GM13977 (cell line): ENCODE results near the gene TPR.

ENCODE experiments used
- DNase-seq: peaks from one replicate; pipeline ENCODE4 v3.0.0; 2012; ENCODE audit warnings: low spot score
- CTCF ChIP-seq: IDR thresholded peaks from 2 replicates; pipeline ENCODE4 v1.5.1; 2012; ENCODE audit warnings: mild to moderate bottlenecking, control low read depth; ENCODE audit not compliant: insufficient read depth; ENCODE audit errors: extremely low read depth, missing control alignments
- in situ Hi-C: fragments of 300-500 bp; cut with MboI; formaldehyde crosslinking; loops from one replicate; pipeline ENCODE4 v1.12.0; 2022; ENCODE audit warnings: low sequenced_read_pairs, low pct_unique_long_range_greater_than_20kb, mixed read lengths, inconsistent platforms; ENCODE audit not compliant: unreplicated experiment

TPR gene

DNA sequence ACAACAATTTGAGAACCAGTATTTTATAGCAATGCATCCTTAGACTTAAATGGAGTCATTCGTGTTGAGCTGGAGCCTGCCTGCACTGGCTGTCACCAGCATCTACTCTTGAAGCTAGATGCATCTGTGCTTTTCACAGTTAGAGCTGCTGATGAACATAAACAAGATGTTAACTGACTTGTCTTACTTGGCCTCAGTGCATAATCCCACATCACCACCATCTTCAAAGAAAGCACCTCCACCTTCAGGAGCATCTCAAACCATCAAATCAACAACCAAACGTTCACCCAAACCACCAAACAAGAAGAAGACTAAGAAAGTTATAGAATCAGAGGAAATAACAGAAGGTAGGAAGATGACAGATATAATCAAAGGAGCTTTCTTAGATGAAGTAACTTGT lies 71.1 kb downstream of the TPR start:
- DNase-seq, result no peak
- in situ Hi-C loops, result no loop called here

DNA sequence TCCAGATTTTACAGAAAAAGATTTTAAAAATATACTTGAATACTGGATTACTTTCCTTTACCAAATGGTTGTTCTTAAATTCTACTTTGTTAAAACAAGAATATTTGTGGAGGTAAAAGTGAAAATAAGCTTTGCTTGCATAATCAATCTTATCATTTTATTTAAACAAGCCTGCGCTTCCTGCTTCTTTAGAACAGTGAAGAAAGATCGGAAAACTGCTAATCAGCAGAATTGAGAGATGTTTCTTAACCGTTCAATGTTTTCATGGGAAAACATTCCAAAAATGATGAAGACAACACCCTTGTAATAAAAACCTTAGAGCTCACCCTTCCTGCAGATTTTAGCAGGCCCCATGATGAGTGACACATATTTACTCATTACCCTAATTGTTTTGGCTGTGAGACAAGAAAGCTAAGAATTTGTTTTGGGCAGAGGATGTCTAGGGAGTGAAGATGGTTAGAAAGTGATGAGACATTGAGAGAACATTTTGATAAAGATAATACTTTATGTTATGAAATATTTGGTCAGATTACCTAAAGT lies 72.6 kb downstream of the TPR start:
- TF ChIP-seq CTCF, result no peak
- DNase-seq, result no peak
- in situ Hi-C loops, result no loop called here

More for the DNA sequence above, 71.1 kb downstream of the TPR start:
- no peak for TF ChIP-seq CTCF

- in situ Hi-C loops, result no loop called here
- DNase-seq, result no peak
- TF ChIP-seq CTCF, result no peak
Observed at GRCh38 chr1:186301448-186301847, 73.6 kb downstream of the TPR start.

GRCh38 chr1:186300056-186300455 lies 75.0 kb downstream of the TPR start:
- in situ Hi-C loops, result no loop called here
- DNase-seq, result no peak
- TF ChIP-seq CTCF, result no peak

DNA sequence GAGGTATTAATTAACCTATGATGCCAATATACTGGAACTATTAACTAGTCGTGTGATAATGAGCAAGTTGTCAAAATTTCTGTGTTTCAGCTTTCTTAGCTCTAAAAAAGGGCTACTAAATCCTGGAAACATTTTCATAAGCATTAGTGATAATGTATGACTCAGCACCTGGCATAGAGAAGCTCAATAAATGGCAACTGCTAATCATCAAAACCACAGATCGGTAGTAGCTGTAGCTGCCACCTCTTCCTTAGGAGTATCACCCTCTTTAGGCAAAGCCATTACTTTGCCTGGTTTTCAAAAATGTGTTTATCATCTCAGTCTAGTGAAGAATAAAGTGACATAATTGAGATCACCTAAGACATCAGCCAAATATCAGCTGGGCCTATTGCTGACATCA lies 75.5 kb downstream of the TPR start:
- in situ Hi-C loops, result no loop called here
- no peak for TF ChIP-seq CTCF
- DNase-seq, result no peak

DNA sequence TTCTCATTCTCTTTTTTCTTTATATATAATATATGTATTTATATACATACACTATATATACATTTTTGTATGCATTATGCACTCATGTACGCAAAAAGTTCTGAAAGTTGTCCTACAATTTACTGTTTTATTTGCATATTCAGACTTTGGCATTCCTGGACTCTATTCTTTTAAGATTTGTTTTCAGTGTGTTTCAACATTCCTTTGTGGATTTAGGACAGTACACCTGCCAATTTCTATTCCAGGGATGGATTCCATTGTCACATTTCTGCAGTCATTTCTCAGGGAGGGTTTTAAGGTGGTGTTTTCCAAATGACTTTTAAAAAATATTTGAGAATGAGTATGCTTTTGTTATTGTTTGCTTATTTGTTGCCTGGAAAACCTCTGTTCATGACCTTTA lies 76.2 kb downstream of the TPR start:
- DNase-seq, result no peak
- in situ Hi-C loops, result no loop called here
- TF ChIP-seq CTCF, result no peak

- no peak for TF ChIP-seq CTCF
- in situ Hi-C loops, result no loop called here
- DNase-seq, result no peak
Observed at GRCh38 chr1:186297439-186298045, 77.5 kb downstream of the TPR start.
